HG03457 (cell line): Measurements from ENCODE around the gene CISD2.
"Not testable (repeated sequence)": the region's sequence is repeated elsewhere in the genome, so short reads cannot be mapped to it uniquely, and the experiment has no call there.

Source experiments
- ATAC-seq: cut with Tn5 transposase; IDR thresholded peaks from one replicate; pipeline ENCODE4 v1.9.1; 2021; ENCODE audit warnings: moderate number of reproducible peaks; ENCODE audit not compliant: unreplicated experiment

CISD2 gene

DNA sequence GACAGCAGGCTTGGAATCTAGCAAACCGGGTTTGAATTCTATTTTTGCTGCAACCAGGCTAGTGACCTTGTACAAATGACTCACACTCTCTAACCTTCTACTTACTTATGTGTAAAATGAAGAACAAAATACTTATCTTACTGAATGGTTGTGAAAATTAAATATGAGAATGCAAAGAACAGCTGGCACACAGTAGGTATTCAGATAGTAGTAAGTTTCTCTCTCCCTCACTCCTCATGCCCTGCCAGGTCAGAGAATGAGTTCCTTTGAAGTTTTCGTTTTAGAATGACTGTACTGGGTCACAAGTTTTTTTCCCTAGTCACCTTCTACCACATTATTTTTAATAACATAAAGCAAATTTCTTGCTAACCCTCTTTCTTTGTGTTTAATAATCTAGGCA, 33.0 kb downstream of the CISD2 start:
- ATAC-seq = no peak

DNA sequence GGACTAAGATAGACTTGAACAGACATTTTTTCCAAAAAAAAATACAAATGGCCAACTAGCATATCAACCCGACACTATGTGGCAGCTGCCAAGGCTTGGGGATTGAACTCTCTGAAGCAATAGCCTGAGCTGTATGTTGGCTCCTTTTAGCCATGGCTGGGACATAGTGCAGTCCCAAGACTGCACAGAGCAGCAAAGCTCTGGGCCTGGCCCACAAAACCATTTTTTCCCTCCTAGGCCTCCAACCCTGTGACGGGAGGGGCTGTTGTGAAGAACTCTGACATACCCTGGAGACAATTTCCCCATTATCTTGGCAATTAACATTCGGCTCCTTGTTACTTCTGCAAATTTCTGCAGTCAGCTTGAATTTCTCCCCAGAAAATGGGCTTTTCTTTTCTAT, 50.1 kb downstream of the CISD2 start:
- ATAC-seq = no peak

- ATAC-seq = not testable (repeated sequence)
These were observed 50.9 kb downstream of the CISD2 start for GRCh38 chr4:102919697-102920096.

DNA sequence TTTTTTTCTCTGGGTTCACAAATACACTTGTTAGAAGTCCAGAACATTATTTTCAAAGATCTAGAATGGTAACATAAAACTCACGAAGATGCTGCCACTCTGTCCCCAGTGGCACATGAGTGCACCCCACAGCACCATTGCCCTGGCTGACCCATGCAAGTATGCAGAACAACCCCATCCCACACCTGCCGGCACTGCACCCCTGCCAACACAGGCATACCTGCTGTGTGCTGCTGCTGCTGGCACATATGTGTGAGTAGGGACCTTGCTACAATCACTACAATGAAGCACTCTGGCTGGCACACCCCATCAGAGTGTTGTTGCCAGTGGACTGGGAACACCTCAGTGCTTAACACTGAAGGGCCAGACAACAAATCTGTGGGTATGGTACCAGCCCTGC, 66.9 kb downstream of the CISD2 start:
- no peak for ATAC-seq

GRCh38 chr4:102938063-102938462, 69.3 kb downstream of the CISD2 start:
- not testable (repeated sequence) for ATAC-seq
